Loucy (cell line): ENCODE results near the gene CUEDC2.

Source experiments
- H2AFZ ChIP-seq: fragments of 200-600 bp; sonication (generic); 2 replicates; pipeline ENCODE4 v1.6.0; 2016; ENCODE audit warnings: antibody characterized with exemption, mild to moderate bottlenecking, low read length, moderate library complexity
- H3F3A ChIP-seq: fragments of 200-600 bp; 2 replicates; pipeline ENCODE4 v1.6.0; 2016; ENCODE audit warnings: antibody characterized with exemption, low read depth, mild to moderate bottlenecking
- H3K27me3 ChIP-seq: fragments of 200-600 bp; sonication (generic); 2 replicates; pipeline ENCODE4 v1.6.1; 2014; ENCODE audit warnings: low read length, mild to moderate bottlenecking; ENCODE audit not compliant: insufficient read depth, poor library complexity, severe bottlenecking
- H3K36me3 ChIP-seq: fragments of 200-600 bp; sonication (generic); 2 replicates; pipeline ENCODE4 v1.6.1; 2016; ENCODE audit warnings: low read length; ENCODE audit not compliant: insufficient read depth
- H3K4me1 ChIP-seq: fragments of 200-600 bp; sonication (generic); 2 replicates; pipeline ENCODE4 v1.5.1; 2014; ENCODE audit warnings: low read length, mild to moderate bottlenecking; ENCODE audit not compliant: insufficient read depth, poor library complexity, severe bottlenecking
- H3K4me2 ChIP-seq: fragments of 200-600 bp; sonication (generic); 2 replicates; pipeline ENCODE4 v1.6.0; 2014; ENCODE audit warnings: antibody characterized with exemption, low read length, low read depth, mild to moderate bottlenecking; ENCODE audit not compliant: poor library complexity, severe bottlenecking
- H3K4me3 ChIP-seq: fragments of 200-600 bp; sonication (generic); 2 replicates; pipeline ENCODE4 v1.5.1; 2014; ENCODE audit warnings: low read length, mild to moderate bottlenecking, mixed read lengths; ENCODE audit not compliant: poor library complexity, severe bottlenecking
- H3K79me2 ChIP-seq: fragments of 200-600 bp; sonication (generic); 2 replicates; pipeline ENCODE4 v1.6.1; 2014; ENCODE audit warnings: low read length; ENCODE audit not compliant: insufficient read depth
- H3K9ac ChIP-seq: fragments of 200-600 bp; sonication (generic); 2 replicates; pipeline ENCODE4 v1.6.0; 2014; ENCODE audit warnings: mild to moderate bottlenecking, low read depth, low read length, moderate library complexity; ENCODE audit not compliant: poor library complexity, severe bottlenecking
- H3K9me2 ChIP-seq: fragments of 200-600 bp; sonication (generic); replicated peaks from 2 replicates; pipeline ENCODE4 v1.6.1; 2016; ENCODE audit warnings: low read depth, low read length, mixed read lengths
- H3K9me3 ChIP-seq: fragments of 200-600 bp; sonication (generic); 2 replicates; pipeline ENCODE4 v1.6.1; 2014; ENCODE audit warnings: mild to moderate bottlenecking, antibody characterized with exemption, low read length, low read depth; ENCODE audit not compliant: insufficient read depth
- H4K20me1 ChIP-seq: fragments of 200-600 bp; sonication (generic); 2 replicates; pipeline ENCODE4 v1.6.0; 2014; ENCODE audit warnings: antibody characterized with exemption, low read length, mild to moderate bottlenecking; ENCODE audit not compliant: insufficient read depth, poor library complexity, severe bottlenecking
- EZH2phosphoT487 ChIP-seq: fragments of 200-600 bp; IDR thresholded peaks from 2 replicates; pipeline ENCODE4 v1.6.1; 2018; ENCODE audit warnings: antibody characterized with exemption, mild to moderate bottlenecking, moderate library complexity, borderline replicate concordance
- TF ChIP-seq, protein P1 (sequence below): fragments of 200-600 bp; sonication (generic); conservative IDR thresholded peaks from 2 replicates; pipeline ENCODE4 v1.5.1; 2014; ENCODE audit warnings: mild to moderate bottlenecking, antibody characterized with exemption, low read length

CUEDC2 gene

DNA sequence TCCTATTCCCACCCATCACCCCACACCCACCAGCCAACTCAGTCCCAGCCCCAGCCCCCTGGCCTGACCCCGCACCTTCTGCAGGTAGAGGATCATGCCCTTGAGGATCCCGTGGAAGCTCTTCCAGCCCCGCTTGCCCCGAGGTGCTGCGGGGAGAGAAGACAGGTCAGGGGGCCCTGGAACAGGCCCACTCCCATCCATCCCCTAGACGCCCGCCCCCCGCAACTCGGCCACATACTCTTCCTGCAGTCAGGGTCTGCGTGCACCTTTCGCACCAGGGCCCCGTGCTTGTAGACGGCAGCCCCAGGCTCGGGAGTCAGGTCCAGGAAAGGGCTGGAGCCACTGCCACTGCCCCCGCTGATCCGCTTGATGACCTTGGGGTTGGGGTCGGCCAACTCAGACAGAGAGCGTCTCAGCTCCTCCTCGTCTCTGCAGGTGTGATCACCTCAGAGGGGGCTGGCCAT lies 27.2 kb downstream of the CUEDC2 start:
- H3K9me3 ChIP-seq, result no peaks in the 10 kb centered on the region
- no peak overlapping the region for H2AFZ ChIP-seq
- H3K4me2 ChIP-seq, result no peak overlapping the region
- no peak overlapping the region for H3K4me3 ChIP-seq
- no peak overlapping the region for H3K9ac ChIP-seq
- no peaks in the 10 kb centered on the region for H3K9me2 ChIP-seq
- peaks cover 3% of the 10 kb centered on the region; the same call in 1 of the 2 replicates for H3K36me3 ChIP-seq
- TF ChIP-seq EZH2phosphoT487, result no peak
- TF ChIP-seq, protein P1, sequence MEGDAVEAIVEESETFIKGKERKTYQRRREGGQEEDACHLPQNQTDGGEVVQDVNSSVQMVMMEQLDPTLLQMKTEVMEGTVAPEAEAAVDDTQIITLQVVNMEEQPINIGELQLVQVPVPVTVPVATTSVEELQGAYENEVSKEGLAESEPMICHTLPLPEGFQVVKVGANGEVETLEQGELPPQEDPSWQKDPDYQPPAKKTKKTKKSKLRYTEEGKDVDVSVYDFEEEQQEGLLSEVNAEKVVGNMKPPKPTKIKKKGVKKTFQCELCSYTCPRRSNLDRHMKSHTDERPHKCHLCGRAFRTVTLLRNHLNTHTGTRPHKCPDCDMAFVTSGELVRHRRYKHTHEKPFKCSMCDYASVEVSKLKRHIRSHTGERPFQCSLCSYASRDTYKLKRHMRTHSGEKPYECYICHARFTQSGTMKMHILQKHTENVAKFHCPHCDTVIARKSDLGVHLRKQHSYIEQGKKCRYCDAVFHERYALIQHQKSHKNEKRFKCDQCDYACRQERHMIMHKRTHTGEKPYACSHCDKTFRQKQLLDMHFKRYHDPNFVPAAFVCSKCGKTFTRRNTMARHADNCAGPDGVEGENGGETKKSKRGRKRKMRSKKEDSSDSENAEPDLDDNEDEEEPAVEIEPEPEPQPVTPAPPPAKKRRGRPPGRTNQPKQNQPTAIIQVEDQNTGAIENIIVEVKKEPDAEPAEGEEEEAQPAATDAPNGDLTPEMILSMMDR, result no peak
- H4K20me1 ChIP-seq, result no peaks in the 10 kb centered on the region
- peaks cover 14% of the 10 kb centered on the region for H3K27me3 ChIP-seq
- no peaks in the 10 kb centered on the region for H3K4me1 ChIP-seq
- no peaks in the 10 kb centered on the region for H3K79me2 ChIP-seq
- H3F3A ChIP-seq, result no peaks in the 10 kb centered on the region

GRCh38 chr10:102404361-102405107 lies 27.8 kb downstream of the CUEDC2 start:
- Histone ChIP-seq H3K36me3 (peaks cover 3% of the 10 kb centered on the region; the same call in 1 of the 2 replicates), H3K79me2 (no peaks in the 10 kb centered on the region), H3K9me3 (no peaks in the 10 kb centered on the region), H3K9ac (no peak overlapping the region), H3F3A (no peaks in the 10 kb centered on the region), H3K9me2 (no peaks in the 10 kb centered on the region), H3K4me3 (no peak overlapping the region), H3K4me1 (peaks cover 5% of the 10 kb centered on the region), H3K27me3 (peaks cover 8% of the 10 kb centered on the region), H4K20me1 (no peaks in the 10 kb centered on the region), H2AFZ (no peak overlapping the region), H3K4me2 (no peak overlapping the region)
- TF ChIP-seq EZH2phosphoT487, result no peak
- TF ChIP-seq, protein P1, result no peak

GRCh38 chr10:102403115-102403514 lies 29.3 kb downstream of the CUEDC2 start:
- H3F3A ChIP-seq, result no peaks in the 10 kb centered on the region
- no peaks in the 10 kb centered on the region for H3K79me2 ChIP-seq
- peaks cover 3% of the 10 kb centered on the region; the same call in 1 of the 2 replicates for H3K36me3 ChIP-seq
- H2AFZ ChIP-seq, result no peak overlapping the region
- TF ChIP-seq, protein P1, result no peak
- TF ChIP-seq EZH2phosphoT487, result no peak
- H3K9ac ChIP-seq, result no peak overlapping the region
- no peak overlapping the region for H3K4me2 ChIP-seq
- no peaks in the 10 kb centered on the region for H3K9me3 ChIP-seq
- no peaks in the 10 kb centered on the region for H3K9me2 ChIP-seq
- H3K4me3 ChIP-seq, result no peak overlapping the region
- no peaks in the 10 kb centered on the region for H3K27me3 ChIP-seq
- no peaks in the 10 kb centered on the region for H4K20me1 ChIP-seq
- peaks cover 5% of the 10 kb centered on the region for H3K4me1 ChIP-seq
